SIG-M5 treated with dmso at 0.1 percent for 504 hours (cell line): ENCODE data around the gene CLPTM1.
A peak's percentile ranks its signal among the peaks of the same experiment; 100 is the strongest.
"Not testable (repeated sequence)": the region's sequence is repeated elsewhere in the genome, so short reads cannot be mapped to it uniquely, and the experiment has no call there.

Experiments
- DNase-seq: peaks from one replicate; lab custom pipeline; 2025; ENCODE audit not compliant: unreplicated experiment; lab: John Stamatoyannopoulos, UW

Gene CLPTM1

DNA sequence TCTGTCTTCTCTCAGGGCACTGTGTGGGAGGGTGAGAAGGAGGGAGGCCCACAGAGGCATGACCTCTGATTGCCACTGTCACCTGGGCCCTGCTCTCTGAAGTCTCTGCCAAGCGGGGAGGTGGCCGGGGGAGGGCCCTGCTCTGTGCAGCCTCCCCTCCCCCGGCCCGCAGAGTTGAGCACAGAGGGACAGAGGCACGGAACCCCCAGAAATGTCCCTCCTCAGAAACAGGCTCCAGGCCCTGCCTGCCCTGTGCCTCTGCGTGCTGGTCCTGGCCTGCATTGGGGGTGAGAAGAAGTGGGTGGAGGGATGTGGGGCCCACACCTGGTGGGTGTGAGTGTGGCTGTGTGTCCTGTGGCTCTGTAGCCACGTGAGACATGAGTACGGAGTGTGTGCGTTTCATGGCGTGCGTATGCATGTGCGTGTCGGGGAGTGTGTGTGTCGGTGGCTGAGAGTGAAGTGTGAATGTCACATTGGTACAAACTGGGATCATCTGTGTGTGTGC is 13.1 kb upstream of the CLPTM1 start, which contains the start of gene APOC4:
Gene APOC4, plus strand, starts transcription at position 171 of the 505 bp plus-strand sequence. Its CDS starts 41 bp downstream, at position 212.
- no peak for DNase-seq

DNA sequence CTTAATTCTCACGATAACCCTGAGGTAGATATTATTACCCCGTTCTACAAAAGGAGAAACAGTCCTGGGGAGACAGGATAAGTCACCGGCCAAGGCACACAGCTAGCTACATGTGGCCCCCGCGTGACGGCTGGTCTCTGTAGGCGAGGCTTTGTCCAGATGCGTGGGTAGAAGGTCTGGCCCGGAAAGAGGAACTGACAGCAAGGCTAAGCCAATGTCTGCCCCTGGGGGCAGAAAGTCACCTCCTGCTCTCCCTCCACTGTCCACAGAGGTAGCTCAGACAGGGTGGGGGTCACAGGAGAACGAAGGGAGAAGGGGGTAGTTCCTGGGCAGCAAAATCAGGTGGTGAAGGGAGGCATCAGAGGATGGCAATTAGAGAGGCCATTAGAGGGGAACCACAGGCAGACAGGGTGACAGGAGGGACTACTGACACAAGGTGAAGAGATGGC is 11.4 kb upstream of the CLPTM1 start:
- DNase-seq, result peak; percentile 23

DNA sequence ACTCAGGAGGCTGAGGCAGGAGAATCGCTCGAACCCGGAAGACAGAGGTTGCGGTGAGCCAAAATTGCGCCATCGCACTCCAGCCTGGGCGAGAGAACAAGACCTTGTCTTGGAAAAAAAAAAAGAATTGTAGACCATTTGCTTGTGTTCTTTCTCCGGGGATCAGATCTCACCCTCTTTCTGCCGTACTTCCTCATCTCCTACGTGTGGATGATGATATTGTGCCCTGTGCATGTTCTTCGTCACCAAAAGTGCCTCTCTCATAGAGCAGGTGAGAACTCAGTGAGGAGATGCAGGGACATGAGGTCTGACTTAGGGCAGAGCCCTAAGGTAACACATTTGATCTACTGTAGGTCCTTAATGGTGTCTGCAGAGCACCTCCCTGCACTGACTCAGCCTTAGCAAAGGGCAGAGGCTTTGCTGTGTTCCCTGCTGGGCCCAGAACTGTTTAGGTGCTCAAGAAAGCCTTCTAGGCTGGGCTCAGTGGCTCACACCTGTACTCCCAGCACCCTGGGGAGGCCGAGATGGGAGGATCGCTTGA is 8.1 kb upstream of the CLPTM1 start:
- peak; percentile 67 for DNase-seq

DNA sequence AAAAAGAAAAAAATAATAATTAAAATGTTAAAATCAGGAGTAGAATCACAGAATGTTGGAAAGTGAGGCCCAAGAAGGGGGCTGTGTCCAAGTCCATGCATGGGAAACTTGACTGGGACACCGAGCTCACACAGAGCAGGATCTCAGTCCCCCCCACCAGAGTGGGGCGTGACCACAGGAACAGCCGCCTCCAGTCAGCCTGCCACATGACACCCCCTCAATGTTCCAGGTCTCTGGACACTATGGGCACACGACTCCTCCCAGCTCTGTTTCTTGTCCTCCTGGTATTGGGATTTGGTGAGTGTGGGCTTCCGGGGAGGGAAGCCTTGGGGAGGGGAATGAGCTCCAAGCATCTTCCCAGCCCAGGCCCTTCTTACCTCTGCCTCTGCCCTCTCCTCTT is 6.9 kb upstream of the CLPTM1 start:
- no peak for DNase-seq

DNA sequence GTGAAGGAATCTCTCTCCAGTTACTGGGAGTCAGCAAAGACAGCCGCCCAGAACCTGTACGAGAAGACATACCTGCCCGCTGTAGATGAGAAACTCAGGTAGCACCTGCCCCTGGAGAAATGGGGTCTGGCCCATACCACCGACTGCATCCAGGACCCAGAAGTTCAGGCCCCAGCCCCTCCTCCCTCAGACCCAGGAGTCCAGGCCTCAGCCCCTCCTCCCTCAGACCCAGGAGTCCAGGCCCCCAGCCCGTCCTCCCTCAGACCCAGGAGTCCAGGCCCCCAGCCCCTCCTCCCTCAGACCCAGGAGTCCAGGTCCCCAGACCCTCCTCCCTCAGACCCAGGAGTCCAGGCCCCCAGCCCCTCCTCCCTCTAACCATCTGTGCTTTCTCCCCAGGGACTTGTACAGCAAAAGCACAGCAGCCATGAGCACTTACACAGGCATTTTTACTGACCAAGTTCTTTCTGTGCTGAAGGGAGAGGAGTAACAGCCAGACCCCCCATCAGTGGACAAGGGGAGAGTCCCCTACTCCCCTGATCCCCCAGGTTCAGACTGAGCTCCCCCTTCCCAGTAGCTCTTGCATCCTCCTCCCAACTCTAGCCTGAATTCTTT is 6.3 kb upstream of the CLPTM1 start:
- DNase-seq, result no peak

DNA sequence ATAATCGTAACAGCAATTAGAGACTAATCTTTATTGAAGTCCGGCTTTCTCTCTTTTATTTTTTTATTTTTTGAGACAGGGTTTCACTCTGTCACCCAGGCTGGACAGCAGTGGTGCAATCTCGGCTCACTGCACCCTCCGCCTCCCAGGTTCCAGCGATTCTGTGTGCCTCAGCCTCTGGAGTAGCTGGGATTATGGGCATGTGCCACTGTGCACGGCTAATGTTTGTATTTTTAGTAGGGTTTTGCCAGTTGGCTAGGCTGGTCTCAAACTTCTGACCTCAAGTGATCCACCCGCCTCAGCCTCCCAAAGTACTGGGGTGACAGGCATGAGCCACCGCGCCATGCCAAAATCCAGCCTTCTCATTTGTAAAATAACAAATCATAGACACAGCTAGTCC is 5.6 kb upstream of the CLPTM1 start:
- no peak for DNase-seq

DNA sequence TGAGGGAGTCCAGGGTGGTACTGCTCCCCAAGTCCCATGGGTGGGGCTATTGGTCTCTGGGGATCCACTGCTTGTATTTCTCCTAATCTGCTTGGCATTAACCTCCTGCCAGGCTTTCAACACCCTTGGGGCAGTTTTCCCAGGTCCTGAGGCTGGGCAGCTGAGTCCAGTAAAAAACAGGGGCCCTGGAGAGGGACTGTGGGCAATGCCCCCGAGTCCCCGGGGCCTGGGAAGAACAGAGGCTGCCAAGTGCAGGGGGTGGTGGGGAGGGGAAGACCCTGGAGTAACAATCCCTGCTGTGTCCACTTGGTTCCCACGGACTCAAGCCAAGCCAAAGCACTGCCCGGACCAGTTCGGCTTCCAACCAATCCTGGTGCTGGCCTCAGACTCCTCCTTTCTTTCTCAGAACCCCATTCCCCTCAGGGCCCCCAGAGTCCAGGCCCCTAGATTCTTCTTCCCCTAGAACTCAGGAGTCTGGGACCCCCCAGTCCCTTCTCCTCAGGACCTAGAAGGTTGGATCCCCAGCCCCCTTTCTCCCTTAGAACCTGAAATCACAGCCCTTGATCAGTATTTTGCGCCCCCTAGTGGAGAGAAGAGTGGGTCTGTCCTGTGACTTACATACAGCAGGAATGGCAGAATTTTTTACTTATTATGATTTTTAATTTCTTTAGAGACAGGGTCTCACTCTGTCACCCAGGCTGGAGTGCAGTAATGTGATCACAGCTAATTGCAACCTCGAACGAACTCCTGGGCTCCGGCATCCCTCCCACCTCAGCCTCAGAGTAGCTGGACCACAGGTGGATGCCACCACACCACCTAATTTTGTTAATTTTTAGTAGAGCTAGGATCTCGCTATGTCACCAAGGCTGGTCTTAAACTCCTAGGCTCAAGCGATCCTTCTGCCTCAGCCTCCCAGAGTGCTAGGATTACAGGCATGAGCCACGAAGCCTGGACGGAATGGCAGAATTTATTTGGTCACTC is 3.7 kb upstream of the CLPTM1 start:
- DNase-seq, result peak; percentile 71

DNA sequence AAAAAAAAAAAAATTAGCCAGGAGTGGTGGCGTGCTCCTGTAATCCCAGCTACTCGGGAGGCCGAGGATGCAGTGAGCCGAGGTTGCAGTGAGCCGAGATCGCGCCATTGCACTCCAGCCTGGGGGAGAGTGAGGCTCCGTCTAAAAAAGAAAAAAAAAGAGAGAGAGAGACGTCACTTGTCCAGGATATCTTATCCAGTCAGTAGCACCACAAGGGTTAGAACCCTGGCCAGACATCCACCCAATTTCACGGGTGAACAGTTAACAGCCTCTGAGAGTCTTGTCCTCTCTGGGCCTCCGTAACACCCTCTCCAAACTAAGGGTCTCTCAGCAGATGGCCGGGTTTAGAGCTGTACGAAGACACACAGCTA is 917 bp upstream of the CLPTM1 start:
- DNase-seq, result no peak

DNA sequence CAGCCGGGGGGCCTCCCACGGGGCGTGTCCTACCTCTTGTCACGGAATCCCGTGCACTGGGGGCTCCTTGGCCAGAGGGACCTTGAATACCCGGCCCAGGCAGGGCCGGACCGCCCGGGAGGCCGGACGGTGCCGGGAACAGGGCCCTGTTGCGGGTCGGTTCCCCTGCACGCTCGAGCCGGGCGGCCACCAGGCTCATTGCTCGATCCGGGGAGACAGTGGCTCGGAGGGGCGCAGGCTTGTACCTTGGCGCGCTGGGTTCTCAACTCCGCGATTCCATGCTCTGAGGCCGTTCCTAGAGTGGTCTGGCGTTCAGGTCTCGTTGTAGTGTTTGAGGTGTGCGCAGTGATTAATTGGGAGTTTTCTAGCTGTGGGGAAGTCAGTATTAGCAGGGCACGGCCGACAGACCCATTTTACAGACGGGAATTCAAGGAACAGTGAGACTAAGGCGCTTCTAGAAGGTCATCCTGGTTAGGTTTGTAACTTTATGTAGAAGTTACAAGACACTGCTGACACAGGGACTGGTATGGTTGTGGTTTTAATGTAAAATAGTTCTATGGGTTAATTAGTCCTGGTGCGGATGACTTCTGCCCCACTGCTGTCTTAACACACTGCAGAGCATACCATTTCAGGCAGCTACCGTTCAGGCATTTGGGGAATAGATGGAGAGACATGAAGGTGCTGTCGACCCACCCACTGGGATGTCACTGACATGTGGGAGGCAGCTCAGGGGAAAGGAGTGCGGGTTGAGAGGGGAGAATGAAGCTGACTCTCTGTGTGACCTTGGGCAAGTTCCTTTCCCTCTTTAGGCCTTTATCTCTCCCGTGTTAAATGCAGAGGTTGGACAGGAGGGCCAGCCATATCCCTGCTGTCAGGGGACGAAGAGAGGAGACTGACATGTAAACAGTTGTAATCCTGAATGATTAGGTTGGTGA is 592 bp downstream of the CLPTM1 start:
- no peak for DNase-seq

DNA sequence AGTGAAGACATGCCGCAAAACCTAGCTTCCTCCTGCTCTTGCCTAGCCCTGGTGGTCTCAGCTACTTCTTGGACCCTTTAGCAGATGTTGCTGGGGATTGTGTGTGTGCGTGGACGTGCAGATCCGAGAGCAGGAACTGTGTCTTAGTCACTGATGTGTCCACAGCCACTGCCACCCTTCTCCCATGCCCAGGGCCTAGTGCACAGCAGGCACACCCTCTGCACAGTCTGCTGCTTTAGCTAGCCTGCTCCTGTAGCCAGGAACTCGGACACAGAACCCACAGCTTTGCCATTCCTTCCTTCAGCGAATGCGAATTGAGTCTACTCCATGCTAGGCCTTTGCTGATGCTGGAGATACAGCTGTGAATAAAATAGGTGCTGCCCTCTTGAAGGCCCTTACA is 2.3 kb downstream of the CLPTM1 start:
- DNase-seq, result no peak

DNA sequence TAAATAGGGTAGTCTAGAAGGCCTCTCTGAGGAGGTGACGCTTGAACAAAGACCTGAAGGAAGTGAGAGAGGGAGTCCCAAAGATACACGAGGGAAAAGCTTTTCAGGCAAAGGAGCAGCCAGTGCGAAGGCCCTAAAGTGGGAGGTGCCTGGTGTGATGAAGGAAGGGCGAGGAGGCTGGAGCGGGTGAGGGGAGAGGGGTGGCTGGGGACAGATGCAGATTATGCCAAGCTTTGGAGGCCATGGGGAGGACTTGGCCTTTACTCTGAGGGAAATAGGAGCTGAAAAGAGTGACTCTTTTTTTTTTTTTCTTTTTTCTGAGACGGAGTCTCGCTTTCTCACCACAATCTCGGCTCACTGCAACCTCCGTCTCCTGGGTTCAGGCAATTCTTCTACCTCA is 2.9 kb downstream of the CLPTM1 start:
- DNase-seq, result no peak

DNA sequence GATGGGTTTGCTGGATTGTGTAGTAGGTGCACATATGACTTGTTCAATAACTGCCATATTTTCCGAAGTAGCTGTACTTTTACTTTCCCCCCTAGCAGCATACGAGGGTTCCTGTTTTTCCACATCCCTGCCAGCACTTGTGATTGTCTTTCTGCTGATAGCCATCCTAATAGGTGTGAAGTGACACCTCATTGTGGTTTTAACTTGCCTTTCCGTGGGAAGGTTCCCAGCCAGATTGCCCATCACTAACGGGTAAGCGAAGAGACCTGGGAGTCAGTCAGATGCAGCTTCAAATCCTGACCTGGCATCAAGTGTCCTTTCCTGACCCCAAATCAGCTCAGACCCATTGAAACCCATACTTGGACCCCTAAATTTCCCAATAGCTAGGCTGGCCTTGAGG is 4.5 kb downstream of the CLPTM1 start:
- DNase-seq, result no peak

DNA sequence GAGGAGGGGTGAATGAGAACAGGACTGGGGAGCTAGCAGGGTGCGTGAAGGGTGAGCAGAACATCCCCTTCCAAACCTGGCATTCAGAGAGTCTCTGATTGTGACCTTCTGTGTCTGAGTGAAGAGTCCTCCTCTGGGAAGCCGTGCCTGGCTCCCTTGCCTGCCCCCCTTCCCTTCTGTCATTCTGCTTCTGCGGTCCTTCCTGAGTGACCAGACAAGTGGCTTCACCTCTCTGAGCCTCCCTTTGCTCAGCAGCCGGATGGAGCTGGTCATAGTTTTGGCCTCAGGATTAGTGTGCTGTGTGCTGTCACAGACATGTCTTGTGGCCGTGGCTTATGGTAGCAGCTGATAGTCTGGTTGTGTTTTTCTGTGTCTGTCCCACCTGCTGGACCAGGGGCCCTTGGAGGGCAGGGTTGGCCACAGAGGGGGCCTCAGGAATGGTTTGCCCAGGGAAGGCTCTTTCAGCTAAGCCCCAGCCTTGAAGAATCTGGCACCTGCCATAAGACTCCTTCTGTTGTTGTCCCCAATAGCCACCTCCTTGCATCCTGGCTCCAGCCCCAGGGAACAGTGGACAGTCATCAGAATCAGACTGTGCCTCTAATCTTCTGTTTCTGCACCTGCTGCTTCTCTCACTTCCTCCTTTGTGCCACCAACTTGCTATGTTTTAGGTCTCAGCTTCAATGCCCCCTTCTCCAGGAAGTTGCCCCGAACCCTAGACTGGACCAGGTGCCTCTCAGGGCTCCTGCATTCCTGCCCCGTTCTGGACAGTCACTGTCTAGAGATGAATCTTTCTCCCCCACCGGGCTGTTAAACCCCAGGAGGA is 5.9 kb downstream of the CLPTM1 start:
- no peak for DNase-seq

DNA sequence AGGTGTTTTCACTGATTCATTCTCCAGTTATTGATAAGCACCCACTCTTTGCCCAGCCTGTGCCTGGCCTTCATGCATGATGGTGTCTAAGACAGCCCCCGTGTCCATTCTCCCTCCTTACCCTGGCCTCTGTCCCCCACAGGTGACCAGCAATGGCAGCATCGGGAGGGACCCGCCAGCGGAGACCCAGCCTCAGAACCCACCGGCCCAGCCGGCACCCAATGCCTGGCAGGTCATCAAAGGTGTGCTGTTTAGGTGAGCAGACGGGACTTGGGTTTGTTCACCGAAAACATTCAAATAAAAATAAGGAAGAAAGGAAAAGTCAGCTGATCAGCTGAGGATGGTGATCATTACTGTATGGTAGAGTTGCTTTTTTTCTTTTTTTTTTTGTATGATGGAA is 6.6 kb downstream of the CLPTM1 start:
- DNase-seq, result no peak

DNA sequence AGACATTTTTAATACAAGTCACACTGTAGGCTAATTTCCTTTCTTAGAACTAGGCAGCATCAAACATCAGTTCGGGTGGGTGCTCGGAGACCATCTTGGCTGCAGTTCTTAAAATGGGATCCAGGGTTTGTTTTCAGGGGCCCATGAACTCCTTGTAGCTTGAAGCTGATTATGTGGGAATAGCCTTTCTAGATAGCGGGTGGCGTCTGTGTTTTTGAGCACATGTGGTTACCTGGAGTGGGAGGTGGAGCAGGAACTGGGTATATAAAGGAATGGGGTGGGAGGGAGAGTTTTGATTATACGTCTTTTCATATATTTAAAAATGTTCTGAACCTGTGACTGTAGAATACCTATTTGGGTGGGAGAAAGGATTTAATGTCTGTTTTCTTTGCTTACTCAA is 12.9 kb downstream of the CLPTM1 start:
- DNase-seq, result no peak

DNA sequence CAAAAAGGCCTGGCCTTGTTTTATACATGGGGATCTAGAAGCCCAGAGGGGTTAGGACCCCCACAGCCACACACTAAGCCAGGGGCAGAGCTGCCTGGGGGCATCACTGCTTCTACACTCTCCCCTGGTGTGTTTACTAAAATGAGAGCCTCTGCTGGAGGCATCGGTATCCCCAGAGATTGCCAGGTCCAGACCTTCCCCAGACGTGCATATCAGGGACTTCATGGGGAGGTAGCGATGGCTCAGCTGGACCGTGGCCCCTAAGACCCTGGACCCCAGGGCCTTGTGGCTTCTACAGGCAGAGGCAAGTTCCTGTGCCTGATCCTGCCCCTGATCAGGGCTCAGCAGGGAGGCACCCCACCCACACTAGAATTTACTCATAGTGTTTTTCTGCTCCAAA is 13.5 kb downstream of the CLPTM1 start:
- no peak for DNase-seq

DNA sequence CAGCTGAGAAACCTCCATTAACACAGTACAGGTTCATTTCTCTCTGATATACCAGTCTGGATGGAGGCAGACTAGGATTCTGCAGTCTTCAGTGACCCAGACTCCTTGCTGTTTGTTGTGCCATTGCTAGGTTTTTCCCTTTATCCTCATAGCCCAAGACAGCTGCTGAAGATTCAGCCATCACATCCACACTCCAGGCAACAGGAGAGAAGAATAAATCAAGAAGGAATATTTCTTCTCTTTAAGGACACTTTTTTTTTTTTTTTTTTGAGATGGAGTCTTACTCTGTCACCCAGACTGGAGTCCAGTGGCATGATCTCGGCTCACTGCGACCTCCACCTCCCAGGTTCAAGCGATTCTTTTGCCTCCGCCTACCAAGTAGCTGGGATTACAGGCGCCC is 14.3 kb downstream of the CLPTM1 start:
- DNase-seq, result no peak

DNA sequence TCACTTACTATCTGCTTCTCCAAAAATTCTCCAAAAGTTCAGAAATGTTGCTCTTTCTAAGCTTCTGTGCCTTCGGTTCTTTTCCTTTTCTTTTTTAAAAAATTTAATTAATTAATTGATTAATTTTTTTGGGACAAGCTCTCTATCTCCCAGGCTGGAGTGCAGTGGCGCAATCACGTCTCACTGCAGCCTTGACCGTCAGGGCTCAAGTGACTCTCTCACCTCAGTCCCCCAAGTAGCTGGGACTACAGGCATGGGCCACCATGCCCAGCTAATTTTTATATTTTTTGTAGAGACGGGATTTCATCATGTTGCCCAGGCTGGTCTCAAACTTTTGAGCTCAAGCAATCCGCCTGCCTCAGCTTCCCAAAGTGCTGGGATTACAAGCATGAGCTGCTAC is 16.3 kb downstream of the CLPTM1 start:
- DNase-seq, result not testable (repeated sequence)

DNA sequence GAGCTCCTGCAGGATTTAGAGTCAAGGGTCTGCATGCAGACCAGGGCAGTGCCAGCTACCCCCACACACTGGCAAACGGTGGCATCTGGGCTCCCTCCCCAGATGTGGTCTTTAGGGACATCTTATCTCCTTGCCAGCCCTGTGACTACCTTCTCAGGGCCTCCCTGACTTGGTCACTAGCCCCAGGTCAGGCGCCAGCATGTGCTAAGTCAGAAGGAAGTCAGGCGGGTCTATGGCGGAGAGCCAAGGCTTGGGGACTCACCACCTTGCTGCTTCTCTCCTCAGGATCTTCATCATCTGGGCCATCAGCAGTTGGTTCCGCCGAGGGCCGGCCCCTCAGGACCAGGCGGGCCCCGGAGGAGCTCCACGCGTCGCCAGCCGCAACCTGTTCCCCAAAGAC is 17.6 kb downstream of the CLPTM1 start:
- no peak for DNase-seq
